Measurements from ENCODE around the gene RAD51B. TPM values are rescaled to one million over a fixed set of nuclear protein-coding genes. Genes with fewer than 3 reads are reported as not detected.

The RAD51B gene
- total RNA-seq, 6 experiments from 2014 or later: 2.7 to 5.8 (median 4.3) TPM

GRCh38 chr14:68172216-68172615 lies 352.6 kb downstream of the RAD51B start:
- no peaks in the 10 kb centered on the region for H3K9me3 ChIP-seq
- peak overlapping the region in 2 of 3 donors; percentile 5 to 28 for H3K4me3 ChIP-seq
- H3K4me1 ChIP-seq: peaks cover 0 to 42% (median 18%) of the 10 kb centered on the region in 4 donors
- DNase-seq (no peak), ATAC-seq (peak; percentile 80 to 87 (median 87))
- no peaks in the 10 kb centered on the region for H3K36me3 ChIP-seq
- TF ChIP-seq CTCF (IDR thresholded peaks at IDR 0.05) (no peak), POLR2A (IDR thresholded peaks at IDR 0.05) (no peak)
- no peaks in the 10 kb centered on the region for H3K27me3 ChIP-seq
- 17% methylated on average over 3 of the region's 3 CpGs for WGBS (ENCODE audit: insufficient coverage, low coverage, low lambda C conversion rate, missing lambda C conversion rate)
- intact Hi-C loops (cut with DNase I): no loop called here
- H3K27ac ChIP-seq: peak overlapping the region; percentile 55 to 88 (median 86)

GRCh38 chr14:68172627-68173026 lies 353.0 kb downstream of the RAD51B start:
- Histone ChIP-seq H3K27me3 (no peaks in the 10 kb centered on the region), H3K4me1 (peaks cover 0 to 42% (median 18%) of the 10 kb centered on the region in 4 donors), H3K4me3 (peak overlapping the region in 2 of 3 donors; percentile 5 to 28), H3K9me3 (no peaks in the 10 kb centered on the region), H3K27ac (peak overlapping the region; percentile 55 to 88 (median 86)), H3K36me3 (no peaks in the 10 kb centered on the region)
- DNase-seq: no peak
- intact Hi-C loops (cut with DNase I): no loop called here
- TF ChIP-seq POLR2A (IDR thresholded peaks at IDR 0.05) (no peak), CTCF (IDR thresholded peaks at IDR 0.05) (no peak)
- ATAC-seq: peak; percentile 82 to 94 (median 88)
- WGBS (ENCODE audit: insufficient coverage, low coverage, low lambda C conversion rate, missing lambda C conversion rate): 31% methylated on average over 1 of the region's 1 CpG

GRCh38 chr14:68173227-68173972 lies 353.8 kb downstream of the RAD51B start:
- DNase-seq: no peak
- Histone ChIP-seq H3K4me1 (peaks cover 0 to 42% (median 18%) of the 10 kb centered on the region in 4 donors), H3K4me3 (peak overlapping the region in 1 of 3 donors; percentile 2), H3K9me3 (no peaks in the 10 kb centered on the region), H3K36me3 (no peaks in the 10 kb centered on the region), H3K27ac (peak overlapping the region; percentile 38 to 88 (median 55)), H3K27me3 (no peaks in the 10 kb centered on the region)
- intact Hi-C loops (cut with DNase I): no loop called here
- WGBS (ENCODE audit: insufficient coverage, low coverage, low lambda C conversion rate, missing lambda C conversion rate): 36% methylated on average over 1 of the region's 1 CpG
- no peak for TF ChIP-seq CTCF (IDR thresholded peaks at IDR 0.05)
- no peak for TF ChIP-seq POLR2A (IDR thresholded peaks at IDR 0.05)
- ATAC-seq: no peak

GRCh38 chr14:68174446-68174845 lies 354.9 kb downstream of the RAD51B start:
- no peaks in the 10 kb centered on the region for H3K9me3 ChIP-seq
- intact Hi-C loops (cut with DNase I): no loop called here
- no peak for DNase-seq
- no peaks in the 10 kb centered on the region for H3K27me3 ChIP-seq
- peaks cover 0 to 42% (median 15%) of the 10 kb centered on the region in 4 donors for H3K4me1 ChIP-seq
- WGBS (ENCODE audit: insufficient coverage, low coverage, low lambda C conversion rate, missing lambda C conversion rate): 67% methylated on average over 2 of the region's 2 CpGs
- no peak for TF ChIP-seq POLR2A (IDR thresholded peaks at IDR 0.05)
- no peak for TF ChIP-seq CTCF (IDR thresholded peaks at IDR 0.05)
- no peak for ATAC-seq
- peak overlapping the region in 1 of 3 donors; percentile 88 for H3K27ac ChIP-seq
- H3K4me3 ChIP-seq: no peak overlapping the region
- no peaks in the 10 kb centered on the region for H3K36me3 ChIP-seq
